HG03460 (cell line): ENCODE results near the gene MNT.

Source experiments
- ATAC-seq: cut with Tn5 transposase; IDR thresholded peaks from one replicate; pipeline ENCODE4 v1.9.1; 2021; ENCODE audit not compliant: unreplicated experiment

MNT gene

DNA sequence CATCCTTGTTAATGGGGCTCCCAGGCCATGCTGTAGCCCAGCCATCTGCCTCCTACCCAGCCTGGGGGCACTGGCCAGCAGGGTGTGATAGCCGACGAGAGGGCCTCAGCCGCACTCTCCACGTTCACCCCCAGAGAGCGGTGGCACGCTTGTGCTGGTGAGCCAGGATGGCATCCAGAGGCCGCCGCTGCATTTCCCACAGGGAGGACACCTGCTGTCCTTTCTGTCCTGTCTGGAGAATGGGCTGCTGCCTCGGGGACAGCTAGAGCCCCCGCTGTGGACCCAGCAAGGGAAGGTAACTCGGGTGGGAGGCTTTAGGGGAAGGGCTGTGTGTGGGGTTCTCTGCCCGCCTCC, 36.1 kb downstream of the MNT start:
- no peak for ATAC-seq

DNA sequence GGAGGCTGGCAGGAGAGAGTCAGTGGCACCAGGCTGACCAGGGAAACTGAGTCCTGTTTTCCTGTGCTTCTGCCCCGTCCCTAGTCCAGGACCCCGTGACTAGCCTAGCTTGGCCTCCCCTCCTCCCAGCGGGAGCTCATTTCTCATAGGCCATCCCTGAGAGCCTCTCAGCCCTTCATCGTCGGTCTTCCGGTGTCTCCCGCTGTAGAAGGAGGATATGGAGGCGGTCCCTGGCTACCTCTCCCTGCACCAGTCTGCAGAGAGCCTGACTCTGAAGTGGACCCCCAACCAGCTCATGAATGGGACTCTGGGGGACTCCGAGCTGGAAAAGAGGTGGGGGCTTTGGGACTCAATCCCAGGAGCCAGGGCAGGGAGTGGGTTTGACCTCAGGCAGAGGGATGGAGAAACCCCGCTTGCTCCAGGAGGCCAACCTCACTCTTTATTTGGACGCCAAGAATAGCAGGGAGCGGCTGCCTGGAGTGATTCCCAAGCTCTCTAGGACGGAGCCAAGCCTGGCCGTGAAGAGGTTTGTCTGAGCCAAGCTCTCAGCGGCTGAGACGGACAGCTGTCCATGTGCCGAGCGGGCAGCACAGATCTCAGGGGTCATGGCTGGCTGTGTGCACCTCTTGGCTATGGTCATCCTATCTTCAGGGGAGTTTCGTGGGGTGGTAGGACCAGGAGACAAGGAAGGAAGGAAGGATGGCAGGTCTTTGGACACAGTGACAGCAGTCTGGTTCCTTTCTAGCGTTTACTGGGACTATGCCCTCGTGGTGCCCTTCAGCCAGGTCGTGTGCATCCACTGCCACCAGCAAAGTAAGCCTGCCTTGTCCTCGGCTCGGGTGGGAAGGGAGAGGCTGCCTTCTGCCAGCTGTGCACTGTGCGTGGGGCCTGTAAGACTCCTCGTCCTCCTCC, 36.8 kb downstream of the MNT start:
- no peak for ATAC-seq

DNA sequence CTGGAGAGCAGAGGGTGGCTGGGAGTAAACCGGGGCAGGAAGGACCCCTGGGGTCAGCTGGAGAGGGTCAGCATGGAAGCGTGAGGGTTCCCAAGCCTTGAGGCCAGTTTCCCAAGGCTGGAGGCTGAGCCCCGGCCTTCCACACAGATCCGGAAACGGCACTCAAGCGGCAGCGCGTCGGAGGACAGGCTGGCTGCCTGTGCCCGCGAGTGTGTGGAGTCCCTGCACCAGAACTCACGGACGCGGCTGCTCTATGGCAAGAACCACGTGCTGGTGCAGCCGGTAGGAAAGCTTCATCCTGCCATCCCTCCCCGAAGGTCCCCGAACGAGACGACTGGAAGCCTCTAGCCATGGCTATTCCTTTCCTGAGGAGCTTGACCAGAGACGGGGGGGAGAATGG, 37.5 kb downstream of the MNT start:
- no peak for ATAC-seq

DNA sequence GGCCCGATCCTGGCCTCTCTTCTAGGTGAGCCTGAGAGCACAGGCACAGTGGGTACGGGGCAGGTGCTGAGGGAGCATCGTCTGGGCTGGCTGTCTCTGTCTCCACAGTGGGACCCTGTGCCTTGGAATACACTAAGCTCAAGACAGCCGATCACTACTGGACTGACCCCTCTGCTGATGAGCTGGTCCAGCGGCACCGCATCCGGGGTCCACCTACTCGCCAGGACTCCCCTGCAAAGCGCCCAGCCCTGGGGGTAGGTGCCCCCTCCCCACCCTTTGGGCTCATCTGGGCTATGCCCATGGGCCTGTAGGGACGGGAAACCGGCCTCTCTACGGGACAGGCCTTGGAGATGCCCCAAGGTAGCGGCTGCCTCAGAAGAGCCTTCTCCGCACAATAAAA, 38.0 kb downstream of the MNT start:
- ATAC-seq, result no peak

DNA sequence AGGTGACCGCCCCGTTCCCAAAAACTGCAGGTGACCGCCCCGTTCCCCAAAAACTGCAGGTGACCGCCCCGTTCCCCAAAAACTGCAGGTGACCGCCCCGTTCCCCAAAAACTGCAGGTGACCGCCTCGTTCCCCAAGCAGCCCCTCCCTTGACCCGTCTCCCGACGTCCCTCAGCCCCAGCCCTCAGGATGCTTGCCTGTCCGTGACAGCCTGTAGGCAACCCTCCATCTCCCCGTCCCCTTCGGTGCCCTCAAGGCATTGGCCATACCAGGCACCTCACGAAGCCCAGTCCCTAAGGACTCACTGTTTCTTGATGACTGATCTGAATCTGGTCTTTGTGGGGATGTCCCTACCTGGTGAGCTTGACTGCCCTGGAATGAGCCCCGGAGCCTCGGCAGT, 38.4 kb downstream of the MNT start:
- no peak for ATAC-seq

DNA sequence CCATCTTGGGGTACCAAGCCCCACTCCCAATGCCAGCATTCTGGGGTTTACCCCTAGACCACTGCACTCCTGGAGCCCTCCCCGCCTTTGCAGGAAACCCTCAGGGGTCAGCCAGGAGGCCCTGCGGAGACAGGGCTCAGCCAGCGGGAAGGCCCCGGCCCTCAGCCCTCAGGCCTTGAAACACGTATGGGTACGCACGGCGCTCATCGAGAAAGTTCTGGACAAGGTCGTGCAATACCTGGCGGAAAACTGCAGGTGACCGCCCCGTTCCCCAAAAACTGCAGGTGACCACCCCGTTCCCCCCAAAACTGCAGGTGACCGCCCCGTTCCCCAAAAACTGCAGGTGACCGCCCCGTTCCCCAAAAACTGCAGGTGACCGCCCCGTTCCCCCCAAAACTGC, 38.8 kb downstream of the MNT start:
- ATAC-seq, result no peak

DNA sequence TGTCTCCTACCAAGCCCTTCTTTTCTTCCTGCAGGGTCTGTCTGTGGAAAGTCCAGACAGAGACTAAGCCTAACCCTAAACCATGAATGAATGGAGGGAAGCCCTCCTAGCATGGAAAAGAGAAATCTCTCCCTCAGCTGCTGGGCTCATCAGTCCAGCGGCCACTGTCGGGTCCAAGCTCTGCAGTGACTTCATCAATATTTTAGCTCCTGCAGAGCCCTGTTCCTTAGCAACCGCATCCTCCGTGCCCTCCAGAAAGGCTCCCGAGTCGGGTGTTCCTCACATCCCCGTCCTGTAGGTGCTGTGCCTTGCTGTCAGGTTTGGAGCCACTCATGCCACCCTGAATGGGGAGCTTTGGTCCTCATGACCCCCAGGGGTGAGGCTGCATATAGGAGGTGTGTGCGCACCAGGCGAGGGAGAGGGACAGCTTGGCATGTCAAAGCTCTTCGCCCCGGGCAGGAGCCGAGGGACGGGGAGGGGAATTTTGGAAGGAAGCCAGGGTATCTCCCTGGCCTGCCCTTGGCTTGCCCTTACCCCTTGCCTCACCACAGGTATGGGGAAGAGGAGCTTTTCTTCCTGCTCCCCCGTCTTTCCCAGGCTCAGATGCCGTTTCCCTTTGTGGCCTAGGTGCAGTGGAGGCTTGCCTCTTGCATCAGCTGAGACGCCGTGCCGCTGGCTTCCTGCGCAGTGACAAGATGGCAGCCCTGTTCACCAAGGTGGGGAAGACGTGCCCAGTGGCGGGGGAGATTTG, 39.7 kb downstream of the MNT start:
- no peak for ATAC-seq

DNA sequence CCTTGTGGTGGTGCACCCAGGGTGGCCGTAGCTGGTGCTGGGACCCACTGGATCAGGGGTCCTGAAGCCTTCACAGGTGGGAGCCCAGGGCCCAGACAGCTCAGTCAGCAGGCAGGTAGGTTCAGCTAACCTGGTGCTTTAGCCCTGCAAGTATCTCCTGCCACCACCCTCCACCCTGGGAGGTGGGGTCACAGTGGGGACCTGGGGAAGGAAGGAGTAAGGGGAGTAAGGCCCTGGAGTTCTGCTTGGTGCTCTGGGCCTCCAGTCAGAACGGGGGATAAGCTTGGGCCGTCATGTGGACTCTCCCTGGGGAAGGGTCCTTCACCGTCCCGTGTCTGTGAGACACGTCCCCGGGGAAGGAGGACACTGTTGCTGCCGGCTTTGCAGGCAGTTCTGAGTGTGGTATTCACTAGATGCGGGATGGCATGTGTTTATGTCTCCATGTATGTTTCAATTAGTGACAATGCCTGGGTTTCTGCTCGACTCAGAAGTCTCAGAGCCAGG, 42.9 kb downstream of the MNT start:
- no peak for ATAC-seq

DNA sequence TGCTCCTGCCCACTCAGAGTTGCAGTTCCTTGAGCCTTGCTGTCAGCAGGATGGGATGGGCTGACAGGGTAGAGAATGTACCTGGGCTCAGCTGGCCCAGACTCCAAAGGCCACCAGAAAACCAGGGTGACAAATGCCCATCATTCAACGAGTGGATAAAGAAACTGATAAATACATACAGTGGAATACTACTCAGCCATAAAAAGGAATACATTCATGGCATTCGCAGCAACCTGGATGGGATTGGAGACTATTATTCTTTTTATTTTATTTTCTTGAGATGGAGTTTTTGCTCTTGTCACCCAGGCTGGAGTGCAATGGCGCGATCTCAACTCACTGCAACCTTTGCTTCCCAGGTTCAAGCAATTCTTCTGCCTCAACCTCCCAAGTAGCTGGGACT, 43.6 kb downstream of the MNT start:
- ATAC-seq, result no peak

DNA sequence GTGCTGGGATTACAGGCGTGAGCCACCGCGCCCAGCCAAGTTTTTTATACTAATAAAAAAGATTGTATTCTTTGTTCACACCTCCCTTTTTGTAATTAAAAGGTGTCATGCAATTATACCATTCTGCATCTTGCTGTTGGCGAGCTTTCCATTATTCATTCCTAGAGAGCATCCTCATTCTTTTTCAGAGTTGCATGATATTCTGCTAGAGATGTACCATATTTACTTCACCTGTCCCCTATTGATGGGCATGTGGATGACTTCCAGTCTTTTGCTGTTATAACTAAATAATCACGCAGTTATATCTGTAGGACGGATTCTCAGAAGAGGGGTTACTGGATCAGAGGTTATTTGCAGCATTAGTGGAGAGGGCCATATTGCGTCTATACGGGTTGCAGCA, 46.5 kb downstream of the MNT start:
- ATAC-seq, result no peak

DNA sequence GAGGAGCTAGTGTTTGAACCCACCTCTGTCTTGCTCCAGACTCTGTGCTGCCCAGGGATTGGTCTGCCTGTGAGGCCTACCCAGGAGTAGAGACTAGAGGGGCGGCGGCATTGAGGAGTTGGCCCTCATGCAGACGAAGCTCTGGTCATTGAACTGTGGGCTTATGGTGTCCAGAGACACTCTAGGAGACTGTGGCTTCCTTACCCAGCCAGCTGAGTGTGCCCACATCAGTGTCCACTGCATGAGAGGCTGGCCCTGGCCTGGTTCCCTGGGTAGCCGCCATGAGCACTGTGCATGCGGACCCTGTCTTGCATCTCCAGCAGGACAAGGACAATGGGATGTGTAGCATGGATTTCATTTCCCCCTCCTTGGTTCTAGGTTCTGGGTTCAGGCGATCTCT, 49.6 kb downstream of the MNT start:
- ATAC-seq, result no peak

DNA sequence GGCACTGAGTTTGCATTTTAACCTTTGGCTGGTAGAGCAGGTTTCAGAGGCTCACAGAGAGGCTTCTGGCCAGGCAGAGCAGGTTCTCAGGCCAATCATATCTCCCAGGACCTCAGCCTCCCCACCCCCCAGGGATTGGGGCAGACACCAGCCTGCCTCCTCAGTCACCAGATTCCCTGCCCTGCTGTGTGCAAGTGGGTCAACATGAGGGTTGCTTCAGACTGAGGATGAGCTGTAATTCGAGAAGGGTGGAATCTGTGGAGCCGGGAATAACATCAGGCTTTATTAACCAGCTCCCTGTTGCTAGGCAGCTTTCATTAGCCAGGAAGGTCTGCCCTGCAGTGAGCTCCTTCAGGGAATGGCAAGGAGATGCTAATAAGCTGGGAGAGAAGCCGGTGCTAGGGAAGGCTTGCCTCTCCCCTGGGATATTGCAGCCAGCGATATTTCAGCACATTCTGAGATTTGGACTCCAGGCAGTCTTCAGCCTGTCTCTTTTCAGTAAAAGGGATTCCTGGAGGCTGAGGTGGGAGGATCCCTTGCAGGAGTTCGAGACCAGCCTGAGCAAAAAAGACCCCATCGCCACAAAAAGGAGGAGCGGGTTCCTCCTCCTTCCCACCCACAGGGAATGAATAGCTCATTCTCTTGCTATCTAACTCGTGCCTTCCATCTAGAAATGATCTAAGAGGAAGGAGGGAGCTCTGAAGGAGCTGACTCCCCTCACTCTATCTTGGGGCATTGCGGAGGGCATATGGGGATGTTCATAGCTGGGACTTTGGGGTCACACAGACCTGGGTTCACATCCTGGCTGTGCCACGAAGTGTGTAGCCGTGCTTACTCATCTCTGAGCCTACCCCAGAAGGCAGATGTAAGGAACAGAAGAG, 52.8 kb downstream of the MNT start:
- no peak for ATAC-seq

DNA sequence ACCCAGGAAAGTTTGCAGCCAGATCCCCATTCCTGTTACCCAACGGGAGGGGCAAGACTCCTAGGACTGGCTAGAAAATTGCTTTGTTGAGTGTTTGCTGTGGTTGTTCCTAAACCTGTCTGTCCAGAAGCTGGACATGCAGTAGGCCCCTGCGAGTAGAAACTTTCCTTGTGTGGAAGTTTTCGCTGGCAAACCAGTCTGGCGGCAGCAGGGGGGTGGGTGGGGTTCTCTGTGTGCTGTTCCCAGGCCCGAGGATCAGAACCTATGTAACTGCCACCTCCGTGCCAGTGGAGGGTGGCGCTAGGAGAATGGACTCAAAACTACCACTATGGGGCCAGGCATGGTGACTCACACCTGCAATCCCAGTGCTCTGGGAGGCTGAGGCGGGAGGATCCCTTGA, 54.4 kb downstream of the MNT start:
- ATAC-seq, result no peak

DNA sequence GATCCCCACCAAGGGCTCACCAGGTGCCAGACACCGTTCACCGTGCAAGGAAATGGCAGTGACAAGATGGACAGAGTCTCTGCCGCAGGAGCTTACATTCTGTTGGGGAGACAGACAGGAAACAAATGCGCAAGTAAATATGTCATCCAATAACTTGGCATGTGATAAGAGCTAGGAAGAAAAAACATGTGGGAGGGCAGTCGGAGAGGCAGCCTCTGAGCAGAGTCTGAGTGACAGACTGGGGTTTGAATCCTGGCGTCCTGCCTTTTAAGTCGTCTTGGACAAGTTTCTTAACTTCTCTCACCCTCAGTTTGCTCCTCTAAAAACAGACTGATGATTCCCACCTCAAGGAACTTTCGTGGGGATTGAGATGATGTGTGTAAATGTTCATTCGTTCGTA, 56.3 kb downstream of the MNT start:
- no peak for ATAC-seq

DNA sequence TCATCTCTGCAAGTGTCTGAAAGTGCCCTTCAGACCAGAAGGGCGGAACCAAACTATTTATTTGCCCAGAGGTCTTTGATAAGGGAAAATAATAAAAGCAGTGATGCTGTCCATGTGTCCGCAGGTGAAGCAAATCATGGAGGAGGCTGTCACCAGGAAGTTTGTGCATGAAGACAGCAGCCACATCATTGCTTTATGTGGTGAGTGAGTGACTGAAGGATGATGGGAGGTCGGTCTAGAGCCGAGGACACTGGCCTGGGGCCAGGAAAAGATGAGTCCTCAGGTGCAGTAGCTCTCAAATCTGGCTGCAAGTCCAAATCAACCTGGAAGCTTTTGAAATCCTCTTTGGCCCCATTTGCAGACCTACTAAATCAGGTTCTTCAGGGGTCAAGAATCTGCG, 57.4 kb downstream of the MNT start:
- no peak for ATAC-seq

DNA sequence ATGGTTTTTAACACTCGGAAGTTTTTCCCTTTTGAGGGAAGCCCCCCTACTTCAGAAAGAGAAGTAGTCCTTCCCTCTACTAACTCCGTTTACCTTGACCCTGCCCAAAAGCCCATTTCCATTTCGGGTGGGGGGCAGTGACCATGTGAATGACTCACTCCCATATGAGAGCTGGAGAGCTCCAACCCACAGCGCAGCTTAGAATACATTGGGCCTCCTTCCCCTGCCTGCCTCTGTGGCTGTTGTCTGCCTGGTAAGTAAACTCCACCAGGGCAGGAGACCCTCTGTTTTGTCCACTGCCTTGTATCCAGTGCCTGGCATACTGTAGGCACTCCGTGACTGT, 62.6 kb downstream of the MNT start:
- ATAC-seq, result no peak

DNA sequence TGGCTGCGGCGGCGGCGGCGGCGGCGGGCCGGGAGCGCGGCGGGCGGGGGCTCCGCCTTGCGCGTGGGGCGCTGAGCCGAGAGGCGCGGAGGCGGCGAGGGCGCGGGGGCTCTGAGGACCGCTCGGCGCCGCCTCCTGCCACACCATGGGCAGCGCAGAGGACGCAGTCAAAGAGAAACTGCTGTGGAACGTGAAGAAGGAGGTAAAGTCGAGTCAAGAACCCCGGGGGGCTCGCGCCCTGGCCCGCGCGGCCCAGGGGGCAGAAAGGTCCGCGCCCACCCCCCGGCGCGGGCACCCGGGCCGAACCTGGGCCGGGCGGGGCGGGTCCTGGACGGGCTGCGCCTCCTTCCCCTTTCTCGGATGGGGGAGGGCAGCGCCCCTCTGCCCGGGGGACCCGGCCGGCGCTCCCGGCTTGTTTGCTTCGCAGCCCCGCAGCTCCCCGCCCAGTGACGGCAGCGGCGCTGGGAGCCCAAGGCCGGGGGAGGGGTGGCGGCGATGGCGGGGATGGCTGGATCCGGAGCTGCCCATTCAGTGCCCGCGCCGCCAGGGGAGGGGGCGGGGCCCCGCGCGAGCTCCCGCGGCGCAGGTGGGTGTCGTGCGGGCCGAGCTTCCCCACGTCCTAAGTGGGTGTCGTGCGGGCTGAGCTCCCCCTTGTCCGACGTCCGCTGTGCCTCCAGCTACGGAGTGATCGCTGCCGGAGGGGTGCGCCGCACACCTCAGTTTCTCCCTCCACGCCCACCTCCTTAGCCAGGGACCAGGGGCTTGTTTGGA, 63.1 kb downstream of the MNT start:
- ATAC-seq, result no peak

DNA sequence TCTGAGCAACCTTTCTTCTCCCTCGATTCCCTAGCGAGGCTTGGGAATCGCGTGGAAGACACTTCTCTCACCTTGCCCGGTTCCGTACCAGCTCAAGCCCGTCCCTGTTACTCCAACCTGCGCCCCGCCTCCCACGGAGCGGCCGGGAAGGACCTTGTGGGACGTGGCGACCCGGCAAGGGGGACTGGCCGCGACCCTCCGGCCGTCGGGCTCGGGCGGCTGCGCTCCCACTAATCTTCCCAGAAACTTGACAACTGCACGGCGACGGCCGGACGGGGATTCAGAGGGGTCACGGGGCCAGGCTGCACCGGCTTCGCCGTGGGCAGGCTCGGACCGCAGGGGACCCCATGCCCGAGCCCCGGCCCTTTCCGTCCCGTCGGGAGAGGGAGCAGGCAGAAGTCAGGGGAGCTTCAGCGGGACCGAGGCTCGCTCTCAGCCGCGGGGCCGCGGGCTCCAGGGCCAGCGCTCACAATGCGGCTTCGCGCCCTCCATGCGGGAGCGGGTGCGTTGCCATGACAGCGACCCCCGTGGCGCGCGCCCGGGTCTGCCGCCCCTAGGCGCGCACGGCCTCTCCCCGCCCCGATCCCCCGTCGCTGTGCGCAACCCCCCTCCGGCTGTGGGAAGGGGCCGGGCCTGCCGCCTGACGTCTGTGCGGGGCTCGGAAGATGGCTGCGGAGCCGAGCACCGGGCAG, 63.9 kb downstream of the MNT start, which contains the start of gene SGSM2:
SGSM2 (plus strand) TSS at position 650 of the 692 bp plus-strand sequence. CDS start 188 bp downstream, outside the sequence.
- no peak for ATAC-seq

DNA sequence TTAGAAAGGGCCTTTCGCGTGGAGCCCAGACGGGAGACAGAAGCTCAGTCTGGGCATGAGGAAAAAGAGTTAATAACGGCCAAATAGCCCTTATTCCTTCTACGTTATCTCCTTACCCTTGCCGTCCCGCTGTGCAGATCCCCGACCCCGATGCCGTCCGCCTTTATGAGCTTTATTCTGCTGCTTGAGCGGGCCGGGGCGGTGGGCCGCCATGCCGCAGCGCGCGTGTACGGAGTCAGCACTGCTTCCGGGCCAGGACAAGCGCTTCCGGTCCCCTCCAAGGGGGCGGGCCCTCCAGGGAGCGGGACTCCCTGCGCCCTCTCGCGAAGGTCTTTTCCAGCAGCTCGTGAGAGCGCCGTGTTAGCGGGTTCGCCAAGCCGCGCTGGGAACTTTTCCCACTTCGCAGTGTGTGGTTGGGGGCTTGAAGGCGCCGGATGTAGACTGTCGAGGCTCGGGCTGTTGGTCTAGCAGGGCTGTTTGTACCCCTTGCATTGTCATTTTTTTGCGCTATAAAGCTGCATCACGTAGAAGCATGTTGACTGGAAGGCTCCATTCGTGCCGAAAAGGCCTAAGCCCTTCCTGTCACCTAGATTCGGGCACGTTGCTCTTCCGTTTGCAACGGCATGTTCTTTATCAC, 64.5 kb downstream of the MNT start, which contains the start of gene TSR1:
TSR1 (minus strand) TSS at position 243 of the 637 bp plus-strand sequence; CDS start at position 213, 30 bp downstream.
- ATAC-seq, result no peak
